ENCODE data around the gene ARID1B.
"Not testable (repeated sequence)": the region's sequence is repeated elsewhere in the genome, so short reads cannot be mapped to it uniquely, and the experiment has no call there.

ARID1B gene

GRCh38 chr6:157134402-157135047 is 357.3 kb downstream of the ARID1B start:
- H3K4me3 ChIP-seq (ENCODE audit: low read length): no peak overlapping the region
- DNase-seq (ENCODE audit: low read depth): no peak
- H3K9ac ChIP-seq (ENCODE audit: low read length): no peak overlapping the region
- H3K36me3 ChIP-seq (ENCODE audit: control insufficient read depth, insufficient read depth, low read length, severe bottlenecking): peaks cover 32% of the 10 kb centered on the region
- H3K9me3 ChIP-seq (ENCODE audit: control insufficient read depth, low read length): no peaks in the 10 kb centered on the region
- H3K4me1 ChIP-seq (ENCODE audit: control insufficient read depth, insufficient read depth, low read length): no peaks in the 10 kb centered on the region
- H3K27me3 ChIP-seq (replicated peaks; ENCODE audit: control insufficient read depth, insufficient read depth, low read length): no peaks in the 10 kb centered on the region

- peaks cover 35% of the 10 kb centered on the region for H3K36me3 ChIP-seq (ENCODE audit: control insufficient read depth, insufficient read depth, low read length, severe bottlenecking)
- peak; percentile 17 for DNase-seq (ENCODE audit: low read depth)
Measured at GRCh38 chr6:157135691-157136090, 358.5 kb downstream of the ARID1B start.

GRCh38 chr6:157137501-157137900 is 360.3 kb downstream of the ARID1B start:
- H3K4me1 ChIP-seq (ENCODE audit: control insufficient read depth, insufficient read depth, low read length): no peaks in the 10 kb centered on the region
- H3K4me3 ChIP-seq (ENCODE audit: low read length): no peak overlapping the region
- peaks cover 44% of the 10 kb centered on the region for H3K36me3 ChIP-seq (ENCODE audit: control insufficient read depth, insufficient read depth, low read length, severe bottlenecking)
- no peaks in the 10 kb centered on the region for H3K9me3 ChIP-seq (ENCODE audit: control insufficient read depth, low read length)
- H3K9ac ChIP-seq (ENCODE audit: low read length): no peak overlapping the region
- no peak for DNase-seq (ENCODE audit: low read depth)
- no peaks in the 10 kb centered on the region for H3K27me3 ChIP-seq (replicated peaks; ENCODE audit: control insufficient read depth, insufficient read depth, low read length)

More at GRCh38 chr6:157135691-157136090, 358.5 kb downstream of the ARID1B start:
- no peaks in the 10 kb centered on the region for H3K9me3 ChIP-seq (ENCODE audit: control insufficient read depth, low read length)
- no peak overlapping the region for H3K9ac ChIP-seq (ENCODE audit: low read length)
- H3K4me1 ChIP-seq (ENCODE audit: control insufficient read depth, insufficient read depth, low read length): no peaks in the 10 kb centered on the region
- H3K27me3 ChIP-seq (replicated peaks; ENCODE audit: control insufficient read depth, insufficient read depth, low read length): no peaks in the 10 kb centered on the region
- H3K4me3 ChIP-seq (ENCODE audit: low read length): no peak overlapping the region

- DNase-seq (ENCODE audit: low read depth): no peak
- Histone ChIP-seq H3K27me3 (replicated peaks; ENCODE audit: control insufficient read depth, insufficient read depth, low read length) (no peaks in the 10 kb centered on the region), H3K4me1 (ENCODE audit: control insufficient read depth, insufficient read depth, low read length) (peaks cover 9% of the 10 kb centered on the region), H3K4me3 (ENCODE audit: low read length) (no peak overlapping the region), H3K9me3 (ENCODE audit: control insufficient read depth, low read length) (no peaks in the 10 kb centered on the region), H3K36me3 (ENCODE audit: control insufficient read depth, insufficient read depth, low read length, severe bottlenecking) (peaks cover 31% of the 10 kb centered on the region), H3K9ac (ENCODE audit: low read length) (no peak overlapping the region)
Measured at GRCh38 chr6:157139054-157139708, 362.0 kb downstream of the ARID1B start.

- no peaks in the 10 kb centered on the region for H3K27me3 ChIP-seq (replicated peaks; ENCODE audit: control insufficient read depth, insufficient read depth, low read length)
- peaks cover 36% of the 10 kb centered on the region for H3K4me1 ChIP-seq (ENCODE audit: control insufficient read depth, insufficient read depth, low read length)
- H3K4me3 ChIP-seq (ENCODE audit: low read length): no peak overlapping the region
- H3K36me3 ChIP-seq (ENCODE audit: control insufficient read depth, insufficient read depth, low read length, severe bottlenecking): peaks cover 15% of the 10 kb centered on the region
- no peak overlapping the region for H3K9ac ChIP-seq (ENCODE audit: low read length)
- peak; percentile 74 for DNase-seq (ENCODE audit: low read depth)
- no peaks in the 10 kb centered on the region for H3K9me3 ChIP-seq (ENCODE audit: control insufficient read depth, low read length)
Measured at GRCh38 chr6:157143171-157143889, 366.2 kb downstream of the ARID1B start.

- no peak overlapping the region for H3K4me3 ChIP-seq (ENCODE audit: low read length)
- peak; percentile 23 for DNase-seq (ENCODE audit: low read depth)
- peaks cover 44% of the 10 kb centered on the region for H3K4me1 ChIP-seq (ENCODE audit: control insufficient read depth, insufficient read depth, low read length)
- no peak overlapping the region for H3K9ac ChIP-seq (ENCODE audit: low read length)
- H3K9me3 ChIP-seq (ENCODE audit: control insufficient read depth, low read length): no peaks in the 10 kb centered on the region
- H3K27me3 ChIP-seq (replicated peaks; ENCODE audit: control insufficient read depth, insufficient read depth, low read length): no peaks in the 10 kb centered on the region
- peaks cover 20% of the 10 kb centered on the region for H3K36me3 ChIP-seq (ENCODE audit: control insufficient read depth, insufficient read depth, low read length, severe bottlenecking)
Measured at GRCh38 chr6:157143890-157144798, 367.0 kb downstream of the ARID1B start.

- peak overlapping the region; percentile 27 for H3K9ac ChIP-seq (ENCODE audit: low read length)
- H3K27me3 ChIP-seq (replicated peaks; ENCODE audit: control insufficient read depth, insufficient read depth, low read length): no peaks in the 10 kb centered on the region
- H3K9me3 ChIP-seq (ENCODE audit: control insufficient read depth, low read length): no peaks in the 10 kb centered on the region
- DNase-seq (ENCODE audit: low read depth): no peak
- peak overlapping the region; percentile 30 for H3K4me3 ChIP-seq (ENCODE audit: low read length)
- peaks cover 47% of the 10 kb centered on the region for H3K4me1 ChIP-seq (ENCODE audit: control insufficient read depth, insufficient read depth, low read length)
- H3K36me3 ChIP-seq (ENCODE audit: control insufficient read depth, insufficient read depth, low read length, severe bottlenecking): peaks cover 21% of the 10 kb centered on the region
Measured at GRCh38 chr6:157144859-157145568, 367.8 kb downstream of the ARID1B start.

- Histone ChIP-seq H3K4me3 (ENCODE audit: low read length) (peak overlapping the region; percentile 30), H3K9me3 (ENCODE audit: control insufficient read depth, low read length) (no peaks in the 10 kb centered on the region), H3K27me3 (replicated peaks; ENCODE audit: control insufficient read depth, insufficient read depth, low read length) (no peaks in the 10 kb centered on the region), H3K4me1 (ENCODE audit: control insufficient read depth, insufficient read depth, low read length) (peaks cover 47% of the 10 kb centered on the region), H3K36me3 (ENCODE audit: control insufficient read depth, insufficient read depth, low read length, severe bottlenecking) (peaks cover 24% of the 10 kb centered on the region), H3K9ac (ENCODE audit: low read length) (peak overlapping the region; percentile 27)
- no peak for DNase-seq (ENCODE audit: low read depth)
Measured at GRCh38 chr6:157145656-157146285, 368.6 kb downstream of the ARID1B start.

- H3K9ac ChIP-seq (ENCODE audit: low read length); H3K9me3 ChIP-seq (ENCODE audit: control insufficient read depth, low read length); H3K4me3 ChIP-seq (ENCODE audit: low read length); H3K27me3 ChIP-seq (replicated peaks; ENCODE audit: control insufficient read depth, insufficient read depth, low read length); DNase-seq (ENCODE audit: low read depth): not testable (repeated sequence)
- Histone ChIP-seq H3K4me1 (ENCODE audit: control insufficient read depth, insufficient read depth, low read length) (peaks cover 53% of the 10 kb centered on the region), H3K36me3 (ENCODE audit: control insufficient read depth, insufficient read depth, low read length, severe bottlenecking) (peaks cover 20% of the 10 kb centered on the region)
Measured at GRCh38 chr6:157147054-157148026, 370.2 kb downstream of the ARID1B start.
